ENCODE data around the gene BAIAP2L1. TPM values are rescaled to one million over a fixed set of nuclear protein-coding genes. Genes with fewer than 3 reads are reported as not detected.

The BAIAP2L1 gene
- total and polyA plus RNA-seq, 2 donors (not counting 3 experiments of a cell fraction or from before 2014, with no cell fraction given), result 0.32 to 1.1 TPM

- Histone ChIP-seq H2AFZ (ENCODE audit: low read depth, low read length) (no peak overlapping the region), H3K4me3 (replicated peaks in 1 of 3; ENCODE audit: insufficient read depth in 1 of 3, low read depth in 1 of 3, low read length in 3 of 3) (no peak overlapping the region), H3K79me2 (ENCODE audit: control insufficient read depth, insufficient read depth, low read length) (no peaks in the 10 kb centered on the region), H3K27ac (ENCODE audit: insufficient read depth, low read depth, low read length) (no peak overlapping the region), H3K4me1 (ENCODE audit: control insufficient read depth, extremely low read depth, insufficient read depth, low read length) (peaks cover 9% of the 10 kb centered on the region), H3K36me3 (ENCODE audit: control insufficient read depth in 2 of 2, extremely low read depth in 1 of 2, insufficient read depth in 2 of 2, low read length in 2 of 2) (no peaks in the 10 kb centered on the region), H3K9me1 (replicated peaks; ENCODE audit: control insufficient read depth, extremely low read depth, insufficient read depth, low read length) (no peaks in the 10 kb centered on the region), H3K9me3 (replicated peaks; ENCODE audit: control insufficient read depth, insufficient read depth, low read length) (no peaks in the 10 kb centered on the region), H3K27me3 (ENCODE audit: control insufficient read depth in 2 of 2, insufficient read depth in 2 of 2, low read length in 2 of 2) (no peaks in the 10 kb centered on the region), H3K4me2 (ENCODE audit: insufficient read depth, low read length) (no peak overlapping the region), H4K20me1 (replicated peaks; ENCODE audit: control insufficient read depth, extremely low read depth, insufficient read depth, low read length) (no peaks in the 10 kb centered on the region), H3K9ac (replicated peaks; ENCODE audit: extremely low read depth, insufficient read depth, low read length) (no peak overlapping the region)
- FAIRE-seq (no peak), DNase-seq (ENCODE audit: low read depth, low spot score) (no peak)
- ChIA-PET POLR2A (no interaction called here), CTCF (no interaction called here)
- dilution Hi-C loops (cut with MboI; ENCODE audit: extremely low pct_ligation_motif_present, low sequenced_read_pairs), result no loop called here
- no TSS peak for BruUV-seq (replicated peaks)
- intact Hi-C loops (cut with micrococcal nuclease), result no loop called here
- TF ChIP-seq MYC (IDR thresholded peaks at IDR 0.05; ENCODE audit: low read depth, low read length) (no peak), MAX (IDR thresholded peaks at IDR 0.05; ENCODE audit: insufficient read depth, insufficient read length) (no peak), POLR2AphosphoS5 (IDR thresholded peaks at IDR 0.05; ENCODE audit: insufficient read depth, low read depth, low read length) (no peak), EZH2 (IDR thresholded peaks at IDR 0.05; ENCODE audit: borderline replicate concordance, low read depth, low read length, severe bottlenecking) (no peak), JUN (IDR thresholded peaks at IDR 0.05; ENCODE audit: borderline replicate concordance, insufficient read depth, insufficient read length, low read depth) (no peak), GATA2 (IDR thresholded peaks at IDR 0.05; ENCODE audit: insufficient read depth, insufficient read length, low read depth, low read length) (no peak), CTCF (IDR thresholded peaks at IDR 0.05; ENCODE audit: extremely low read depth in 1 of 2, insufficient read depth in 1 of 2, low read depth in 1 of 2, low read length in 2 of 2) (no peak), FOS (IDR thresholded peaks at IDR 0.05; ENCODE audit: borderline replicate concordance, insufficient read depth, low read length) (no peak), POLR2A (IDR thresholded peaks at IDR 0.05; ENCODE audit: low read depth, low read length) (no peak)
These were observed 27.9 kb downstream of the BAIAP2L1 start for GRCh38 chr7:98372993-98373392.

Data from endothelial cell of umbilical vein (primary cell).